GM21576 (cell line): ENCODE data around the gene GRIPAP1.
"Not testable (repeated sequence)": the region's sequence is repeated elsewhere in the genome, so short reads cannot be mapped to it uniquely, and the experiment has no call there.

Experiments
- ATAC-seq: cut with Tn5 transposase; IDR thresholded peaks from one replicate; pipeline ENCODE4 v1.9.1; 2021; ENCODE audit warnings: mild to moderate bottlenecking, moderate library complexity; ENCODE audit not compliant: unreplicated experiment

GRIPAP1 gene

DNA sequence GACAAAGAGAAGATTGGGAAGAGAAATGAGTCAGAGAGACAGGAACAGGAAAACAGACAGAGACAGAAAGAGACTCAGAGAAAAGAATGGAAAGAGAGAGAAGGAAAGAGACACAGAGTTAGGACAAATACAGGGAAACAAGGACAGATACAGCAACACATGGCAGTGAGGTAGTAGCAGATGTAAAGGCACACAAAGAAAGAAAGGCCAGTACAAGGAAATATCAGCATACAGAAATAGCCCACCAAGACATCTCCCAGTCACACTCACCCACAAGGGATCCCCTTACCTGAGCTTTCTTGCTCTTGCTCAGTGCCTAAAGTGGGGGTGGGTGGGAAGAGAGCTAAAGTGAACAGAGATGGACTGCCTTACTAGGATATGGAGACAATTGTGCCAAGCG, 4.2 kb downstream of the GRIPAP1 start:
- ATAC-seq = no peak

DNA sequence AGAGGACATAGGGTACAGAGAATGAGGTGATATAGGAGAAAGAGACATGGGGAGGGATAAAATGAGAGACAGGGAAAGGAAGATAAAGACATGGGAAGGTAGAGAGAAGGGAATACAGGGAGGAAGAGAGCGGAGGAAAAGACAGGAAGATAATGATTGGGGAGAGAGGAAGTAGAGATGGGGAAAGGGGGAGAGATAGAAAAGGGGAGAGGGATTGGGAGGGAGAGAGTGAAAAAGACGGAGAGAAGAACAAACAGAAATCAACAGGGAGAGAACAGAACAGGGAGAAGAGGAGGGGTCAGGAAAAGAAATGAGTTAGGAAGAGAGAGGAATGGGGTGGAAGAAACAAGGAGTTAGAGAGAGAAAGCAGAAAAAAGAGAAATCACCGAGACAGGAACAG, 4.6 kb downstream of the GRIPAP1 start:
- ATAC-seq = no peak

DNA sequence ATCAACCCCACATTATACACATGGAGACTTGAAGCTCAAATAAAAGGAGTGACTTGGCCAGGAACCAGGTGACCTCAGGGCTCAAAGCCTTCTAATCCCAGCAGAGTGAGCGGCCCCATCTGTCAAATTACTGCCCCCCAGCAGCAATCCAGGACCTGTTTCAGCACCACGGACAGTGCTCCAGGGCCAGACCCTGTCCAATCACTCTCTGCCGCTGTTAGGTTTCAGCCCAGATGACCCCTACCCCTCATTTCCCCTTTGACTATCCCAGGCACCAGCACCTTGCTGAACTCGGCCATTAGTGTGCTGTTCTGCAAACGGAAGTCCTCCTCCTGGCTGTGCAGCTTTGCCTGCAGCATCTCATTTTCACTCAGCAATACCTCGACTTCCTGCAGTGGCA, 5.1 kb downstream of the GRIPAP1 start:
- ATAC-seq = no peak

DNA sequence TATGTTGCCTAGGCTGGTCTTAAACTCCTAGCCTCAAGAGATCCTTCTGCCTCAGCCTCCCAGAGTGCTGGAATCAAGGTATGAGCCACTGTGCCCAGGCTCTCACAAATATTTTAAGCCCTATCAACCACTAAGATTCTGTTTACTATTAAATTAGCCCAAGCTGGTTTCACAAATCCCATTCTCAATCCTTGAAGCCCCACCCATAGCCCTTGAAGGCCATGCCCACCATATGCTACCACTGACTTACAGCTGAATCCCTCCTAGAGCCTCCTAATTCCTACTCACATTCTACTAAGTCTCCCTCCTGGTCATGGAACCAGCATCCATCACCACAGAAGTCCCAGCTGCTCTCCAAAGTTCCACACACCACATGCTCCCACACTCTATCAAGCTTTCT, 9.7 kb downstream of the GRIPAP1 start:
- no peak for ATAC-seq

DNA sequence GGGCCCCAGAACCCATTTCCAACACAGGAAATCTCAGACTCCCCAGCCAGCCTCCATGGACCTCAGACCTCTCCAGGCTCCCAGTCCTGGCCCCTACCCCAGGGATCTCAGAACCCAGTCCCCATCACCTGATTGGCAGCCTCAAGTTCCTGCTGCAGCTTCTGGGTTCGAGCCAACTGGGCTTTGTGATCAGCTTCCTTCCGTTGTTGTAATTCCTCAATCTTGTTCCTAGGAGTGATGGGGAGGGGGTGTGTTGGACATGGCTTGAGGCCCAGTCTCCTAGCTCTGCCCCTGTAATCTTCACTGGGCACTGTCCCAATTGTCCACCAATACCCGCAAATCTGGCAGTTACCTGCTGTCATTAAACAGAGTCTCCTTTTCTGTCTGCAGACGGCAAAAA, 12.6 kb downstream of the GRIPAP1 start:
- ATAC-seq = no peak

DNA sequence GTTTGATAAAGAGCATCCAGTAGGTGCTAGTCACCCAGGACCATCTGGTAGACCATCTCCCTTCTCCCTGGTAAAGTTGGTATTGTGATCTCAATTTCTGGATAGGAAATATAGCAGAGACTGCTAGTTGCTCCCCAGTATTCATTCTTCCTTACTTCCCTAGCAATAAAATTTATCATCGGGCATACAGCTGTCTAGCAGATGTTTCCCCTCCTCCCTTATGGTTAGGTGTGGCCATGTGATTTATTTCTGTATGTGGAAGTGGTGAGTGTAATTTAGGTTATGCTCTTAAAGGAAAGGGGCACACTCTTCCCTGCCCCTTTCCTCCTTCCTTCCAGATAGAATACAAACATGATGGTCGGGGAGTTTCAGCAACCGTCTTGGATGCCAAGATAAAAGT, 18.2 kb downstream of the GRIPAP1 start:
- no peak for ATAC-seq

DNA sequence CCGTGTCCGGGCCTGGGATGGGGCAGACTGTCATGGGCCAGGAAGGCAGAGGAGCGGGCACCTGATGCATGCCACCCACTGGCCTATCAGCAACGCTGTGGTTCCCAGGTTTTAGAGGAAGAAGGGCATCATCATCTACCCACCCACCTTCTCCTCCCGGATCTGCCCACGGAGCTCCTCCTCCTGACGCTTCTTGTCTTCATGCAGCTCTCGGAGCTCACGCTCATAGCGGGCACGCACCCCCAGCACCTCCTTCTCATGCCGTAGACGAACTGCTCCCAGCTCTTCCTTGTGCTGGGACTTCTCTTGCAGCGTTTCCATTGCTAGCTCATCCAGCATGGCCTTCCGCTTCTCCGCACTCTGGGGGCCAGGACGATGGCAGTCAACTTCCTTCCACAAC, 19.0 kb downstream of the GRIPAP1 start:
- no peak for ATAC-seq

DNA sequence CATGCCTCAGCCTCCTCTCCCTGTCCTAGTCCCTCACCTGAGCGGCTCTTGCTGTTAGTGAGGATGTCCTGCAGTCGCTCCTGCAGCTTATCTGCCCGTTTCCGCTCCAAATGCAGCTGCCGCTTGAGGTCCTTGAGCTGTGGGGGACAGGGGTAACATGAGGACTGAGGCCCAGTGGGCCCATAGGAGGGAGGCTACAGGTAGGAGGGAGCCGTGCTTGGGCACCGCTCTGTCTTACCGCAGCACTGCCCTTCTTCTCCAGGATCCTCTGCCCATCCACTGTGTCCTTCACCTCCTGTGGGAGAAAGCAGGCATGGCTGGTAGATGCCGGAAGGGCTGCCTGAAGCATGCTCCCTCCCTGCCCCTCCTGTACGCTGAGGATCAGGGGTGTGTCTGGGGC, 20.9 kb downstream of the GRIPAP1 start:
- no peak for ATAC-seq

DNA sequence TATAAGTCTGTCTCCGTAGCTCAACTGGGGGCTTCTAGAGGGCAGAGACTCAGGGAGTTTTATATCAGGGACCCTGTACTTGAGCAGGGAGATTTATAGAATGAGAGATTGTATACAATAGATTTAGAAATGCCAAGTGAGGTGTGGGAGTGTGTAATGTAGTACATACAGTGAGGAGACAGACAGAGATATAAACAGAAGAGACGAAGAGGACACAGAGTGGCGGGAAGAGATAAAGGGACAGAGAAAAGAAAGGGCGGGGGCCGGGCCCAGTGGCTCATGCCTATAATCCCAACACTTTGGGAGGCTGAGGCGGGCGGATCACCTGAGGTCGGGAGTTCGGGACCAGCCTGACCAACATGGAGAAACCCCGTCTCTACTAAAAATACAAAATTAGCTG, 21.7 kb downstream of the GRIPAP1 start:
- not testable (repeated sequence) for ATAC-seq

DNA sequence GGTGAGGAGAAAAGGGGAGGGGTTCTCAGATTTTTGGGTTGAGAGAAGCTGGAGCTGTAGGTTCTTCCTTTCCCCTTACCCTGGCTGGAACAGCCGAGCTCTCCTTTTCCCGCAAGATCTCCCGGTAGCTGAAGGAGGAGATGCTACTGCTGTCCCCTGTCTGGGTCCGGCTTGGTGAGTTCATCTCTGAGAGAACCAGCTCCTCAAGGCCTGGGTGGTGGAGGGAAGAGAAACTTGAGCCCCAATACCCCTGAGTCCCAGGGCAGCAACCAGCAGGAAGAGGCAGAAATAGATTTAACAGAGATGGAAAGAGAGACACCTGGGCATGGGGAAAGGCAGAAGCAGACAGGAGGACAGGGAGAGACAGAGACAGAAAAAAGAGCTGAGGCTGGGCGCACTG, 23.8 kb downstream of the GRIPAP1 start:
- no peak for ATAC-seq

DNA sequence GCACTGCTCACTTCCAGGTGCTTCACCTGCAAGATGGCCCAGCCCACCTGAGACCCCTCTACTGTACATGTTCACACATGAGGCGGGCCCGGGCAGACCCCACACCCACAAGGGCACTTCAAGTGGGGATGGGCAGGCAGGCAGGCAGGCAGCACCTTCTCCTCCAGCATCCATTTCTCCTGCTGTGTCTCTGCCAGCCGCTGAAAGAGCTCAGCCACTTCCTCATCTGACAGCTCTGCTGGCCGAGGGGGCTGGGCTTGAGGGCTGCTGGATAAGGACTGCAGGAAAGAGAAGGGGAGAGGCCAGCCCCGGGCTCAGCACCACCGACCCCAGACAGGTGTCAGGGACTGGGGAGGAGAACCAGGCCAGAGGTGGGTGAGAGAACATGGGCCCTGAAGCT, 26.0 kb downstream of the GRIPAP1 start:
- ATAC-seq = no peak

DNA sequence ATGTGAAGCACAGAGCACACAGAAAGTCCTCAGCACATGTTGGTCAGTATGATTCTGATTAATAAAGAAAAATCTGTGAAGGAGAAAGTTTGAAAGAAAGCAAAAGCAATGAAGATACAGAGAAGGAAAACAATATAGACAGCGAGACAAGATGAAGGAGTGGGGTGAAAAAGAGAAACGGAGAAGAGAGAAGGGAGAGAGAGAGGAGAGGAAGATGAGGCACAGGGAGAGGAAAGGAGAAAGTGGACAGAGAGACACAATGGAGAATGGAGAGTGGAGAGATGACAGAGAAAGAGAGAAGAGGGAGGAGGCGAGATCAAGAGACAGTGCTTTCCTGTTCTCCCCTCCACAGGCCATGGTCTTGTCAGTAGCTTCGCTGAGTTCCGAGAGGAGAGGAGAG, 26.5 kb downstream of the GRIPAP1 start:
- no peak for ATAC-seq

DNA sequence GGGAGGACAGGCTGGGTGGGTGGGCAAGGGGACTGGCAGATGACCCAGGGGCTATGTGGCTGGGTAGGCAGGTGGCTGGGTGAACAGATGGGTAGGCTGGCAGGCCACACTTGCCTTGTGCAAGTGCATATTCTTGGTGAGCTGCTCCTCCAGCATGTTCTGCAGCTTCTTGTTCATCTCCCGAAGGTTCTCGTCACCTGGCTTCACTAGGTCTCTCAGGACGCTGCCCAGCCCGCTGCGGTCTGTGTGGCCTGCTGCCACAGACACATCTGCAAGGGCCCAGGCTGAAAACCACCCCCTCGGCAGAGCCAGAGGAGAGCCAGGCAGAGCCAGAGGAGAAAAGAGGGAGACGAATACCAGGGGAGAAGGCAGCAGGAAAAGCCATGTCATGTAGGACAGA, 27.0 kb downstream of the GRIPAP1 start:
- ATAC-seq = no peak

DNA sequence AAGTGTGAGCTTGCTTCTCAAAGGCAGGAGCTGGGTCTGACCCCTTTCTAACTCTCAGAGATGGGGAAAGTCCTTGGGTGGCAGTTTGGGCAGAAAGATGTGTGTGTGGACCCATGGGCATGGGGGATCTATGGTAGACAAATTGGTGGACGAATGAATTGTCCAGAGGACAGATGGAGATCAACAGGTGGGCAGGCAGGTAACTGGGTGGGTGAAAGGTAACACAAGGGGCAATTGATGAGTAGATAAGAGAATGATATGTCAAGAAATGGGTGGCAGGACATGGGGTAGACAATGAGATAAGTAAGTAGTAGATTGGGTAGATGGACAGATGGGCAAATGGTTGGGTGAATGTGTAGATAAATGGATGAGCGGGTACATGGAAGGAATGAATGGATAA, 27.5 kb downstream of the GRIPAP1 start:
- no peak for ATAC-seq

DNA sequence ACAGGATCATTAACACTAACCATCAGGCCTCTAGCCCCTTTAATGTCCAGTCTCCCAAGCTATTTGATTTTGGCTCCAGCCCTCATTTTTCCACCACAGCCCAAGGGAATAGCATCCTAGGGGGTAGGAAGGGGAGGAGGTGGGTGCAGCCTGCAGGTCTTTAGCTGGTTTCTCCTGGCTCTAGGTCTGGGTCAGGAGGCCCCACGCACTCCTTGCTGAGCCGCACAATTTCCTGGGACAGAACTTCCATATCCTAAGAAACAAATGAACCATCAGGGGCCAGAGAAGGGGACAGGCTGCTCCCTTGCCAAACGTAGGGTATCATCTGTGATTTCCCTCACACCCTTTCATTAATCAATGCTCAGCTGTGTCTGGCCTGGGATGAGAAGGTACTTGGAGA, 28.0 kb downstream of the GRIPAP1 start:
- no peak for ATAC-seq

DNA sequence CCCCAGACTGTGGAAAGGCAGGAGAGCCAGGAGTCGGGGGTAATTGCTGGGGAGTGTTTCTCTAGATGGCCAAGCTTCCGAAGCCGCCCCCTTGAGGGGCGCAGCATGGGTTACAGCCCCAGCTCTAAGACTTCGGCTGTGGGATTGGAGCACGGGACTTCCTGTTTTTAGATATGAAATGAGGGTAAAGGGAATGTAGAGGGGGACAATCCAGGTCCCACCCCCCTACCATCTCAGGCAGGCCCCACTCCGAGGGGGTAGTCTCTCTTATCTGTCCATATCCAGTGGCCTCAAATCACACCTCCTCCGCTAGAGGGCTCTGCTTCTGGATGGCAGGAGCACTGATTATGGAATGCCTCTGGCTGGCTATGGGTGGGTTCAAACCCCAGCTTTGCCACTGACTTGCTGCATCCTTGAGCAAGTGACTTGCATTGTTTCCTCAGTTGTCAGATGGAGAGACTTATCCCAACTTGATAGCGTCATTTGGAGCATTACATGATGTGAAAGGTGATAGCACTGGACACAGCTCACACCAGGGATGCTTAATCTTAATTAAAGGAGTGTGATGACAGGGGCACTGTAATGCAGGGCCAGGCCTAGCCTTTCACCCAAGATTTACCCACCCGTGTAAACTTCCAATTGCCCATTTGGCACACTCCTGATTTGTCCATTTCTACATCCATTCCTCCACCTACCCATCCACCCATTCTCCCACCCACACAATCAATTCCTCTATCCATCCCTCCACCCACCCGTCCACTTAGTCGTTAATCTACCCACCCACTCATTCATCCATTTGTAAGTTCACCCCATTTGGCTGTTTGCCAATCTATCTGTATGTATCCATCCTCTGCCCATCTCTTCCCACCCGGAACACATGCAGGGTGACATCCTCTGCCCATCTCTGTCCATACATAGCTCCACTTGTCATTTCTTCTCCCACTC, 29.6 kb downstream of the GRIPAP1 start:
- ATAC-seq = no peak

DNA sequence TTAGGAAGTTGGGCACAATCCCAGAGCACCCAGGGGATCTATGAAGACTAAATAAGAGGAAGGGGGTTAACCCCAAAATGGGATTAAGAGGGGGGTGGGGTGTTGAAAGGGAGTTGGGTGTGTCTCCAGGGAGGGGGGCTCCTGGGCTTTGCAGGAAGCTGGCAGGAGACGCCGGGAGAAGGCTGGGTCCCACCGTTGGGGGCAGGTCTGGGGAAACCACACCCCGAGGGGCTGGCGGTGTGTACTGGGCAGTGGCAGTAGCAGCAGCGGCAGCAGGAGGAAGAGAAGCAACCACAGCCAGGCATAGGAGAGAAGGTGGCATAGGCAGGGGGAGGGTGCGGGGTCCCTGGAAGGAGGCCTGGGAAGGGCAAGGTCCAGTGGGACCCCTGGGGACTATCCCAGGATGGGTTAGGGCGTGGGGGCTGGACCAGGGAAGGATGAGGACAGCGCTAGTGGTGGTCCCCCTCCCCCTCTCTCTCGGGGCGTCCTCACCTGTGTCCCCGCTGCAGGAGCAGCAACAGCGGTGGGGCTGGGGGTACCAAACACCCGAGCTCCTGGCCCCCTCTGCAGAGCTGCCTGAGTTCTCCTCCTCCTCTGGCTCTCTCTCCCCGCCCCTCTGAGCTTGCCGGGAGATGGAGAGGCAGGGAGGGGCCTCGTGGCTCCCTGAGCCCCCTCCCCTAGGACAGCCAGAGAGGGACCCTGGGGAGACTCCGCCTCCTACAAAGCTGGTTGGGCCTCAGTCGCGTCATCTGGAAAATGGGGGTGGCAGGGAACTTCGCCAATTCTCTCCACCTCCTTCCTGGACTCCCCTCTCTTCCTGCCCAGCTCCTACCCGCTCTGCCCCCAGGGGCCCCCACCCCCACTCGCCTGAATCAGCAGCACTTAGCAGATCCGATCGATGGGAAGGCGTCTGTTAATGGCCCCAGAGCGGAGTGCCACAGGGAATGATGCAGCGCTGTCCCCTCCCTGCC, 30.5 kb downstream of the GRIPAP1 start, which contains the start of gene KCND1:
Gene KCND1 (minus strand): TSS at position 596 of the 971 bp plus-strand sequence. CDS start 1,573 bp downstream, outside the sequence.
- ATAC-seq = no peak

DNA sequence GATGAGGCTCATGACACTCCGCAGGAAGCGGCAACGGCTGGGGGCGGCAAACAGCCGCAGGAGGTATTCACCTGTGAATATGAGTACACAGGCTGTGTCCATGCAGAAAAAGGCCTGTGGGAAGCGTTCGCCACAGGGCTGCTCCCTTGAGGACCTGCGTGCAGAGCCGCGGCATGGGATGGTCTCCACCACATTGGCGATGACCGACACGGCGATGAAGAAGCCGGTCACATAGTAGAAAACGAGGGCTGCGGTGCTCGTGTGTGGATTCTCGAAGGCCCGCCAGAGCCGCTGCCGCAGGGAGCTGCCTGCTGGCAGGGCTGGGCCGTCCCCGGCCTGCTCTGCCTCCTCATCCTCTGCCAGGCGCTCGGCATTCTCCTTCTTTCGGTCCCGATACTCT, 32.6 kb downstream of the GRIPAP1 start:
- ATAC-seq = no peak

DNA sequence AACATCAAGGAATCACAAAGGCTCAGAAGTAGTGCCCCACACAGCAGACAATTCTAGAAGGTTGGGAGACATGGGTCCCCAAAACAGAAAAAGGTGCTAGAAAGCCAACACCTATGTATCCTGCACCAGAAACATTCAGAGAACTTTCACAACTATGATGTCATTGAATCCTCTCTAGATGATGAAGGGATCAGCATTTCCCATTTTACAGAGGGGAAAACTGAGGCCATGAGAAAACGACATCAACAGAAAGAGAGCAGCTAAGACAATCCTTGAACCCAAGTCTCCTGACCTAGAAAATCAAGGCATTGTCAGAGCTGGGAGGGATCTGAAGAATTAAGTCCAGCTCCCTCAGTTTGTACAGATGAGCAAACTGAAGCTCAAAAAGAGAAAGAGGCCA, 33.7 kb downstream of the GRIPAP1 start:
- ATAC-seq = no peak

DNA sequence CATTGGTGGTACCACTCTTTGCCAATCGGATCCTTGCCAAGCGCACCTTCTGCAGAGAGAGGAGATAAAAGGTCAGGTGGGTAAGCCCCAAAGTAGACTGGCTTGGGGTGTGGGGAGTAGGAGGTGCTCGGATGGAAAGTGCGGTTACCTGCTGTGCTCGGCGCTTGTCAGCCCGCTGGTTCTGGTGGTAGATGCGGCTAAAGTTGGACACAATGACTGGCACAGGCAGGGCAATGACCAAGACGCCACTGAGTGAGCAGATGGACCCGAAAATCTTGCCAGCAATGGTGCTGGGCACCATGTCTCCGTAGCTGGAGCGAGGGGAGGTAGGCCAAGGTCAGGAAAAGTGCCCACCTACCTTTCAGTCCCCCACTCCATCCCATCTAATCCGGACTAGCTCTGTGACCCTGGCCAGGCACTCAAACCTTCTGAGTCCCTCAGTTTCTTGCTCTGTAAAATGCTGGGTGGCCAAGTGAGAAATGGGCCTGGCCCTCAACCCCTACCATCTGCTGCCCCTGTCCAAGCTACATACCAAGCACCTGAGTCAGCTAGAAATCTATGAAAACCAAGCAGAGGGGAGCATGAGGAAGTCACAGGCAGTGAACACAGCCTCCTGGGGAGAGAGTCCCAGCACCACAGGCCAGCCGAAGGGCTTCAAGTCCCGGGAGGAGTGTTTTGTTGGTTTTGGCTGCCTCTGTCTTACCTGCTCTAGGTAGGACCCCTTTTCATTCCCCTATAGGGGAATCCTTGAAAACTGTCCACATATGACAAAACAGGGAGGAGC, 35.1 kb downstream of the GRIPAP1 start:
- ATAC-seq = no peak

DNA sequence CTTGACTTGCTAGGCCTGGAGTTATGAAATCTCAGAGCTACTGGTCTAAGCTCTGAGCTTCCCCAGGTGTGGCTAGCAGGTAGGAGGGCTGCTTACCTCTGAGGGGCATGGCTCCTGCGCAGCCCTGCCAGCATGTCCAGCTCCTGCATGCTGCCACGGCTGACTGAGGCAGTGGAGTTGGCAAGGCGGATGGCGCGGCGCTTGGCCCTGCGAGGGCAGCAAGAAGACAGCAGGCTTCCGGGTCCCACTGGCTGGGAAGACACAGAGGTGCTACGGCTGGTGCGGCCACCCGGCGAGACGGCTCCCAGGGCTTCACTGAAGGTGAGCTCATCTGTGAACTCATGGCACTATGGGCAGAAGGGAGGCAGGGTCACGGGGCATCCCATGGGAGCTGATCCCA, 36.1 kb downstream of the GRIPAP1 start:
- no peak for ATAC-seq
